IPS DF 6.9 (cell line): Measurements from ENCODE around the gene SYT15.
"Not testable (repeated sequence)": the region's sequence is repeated elsewhere in the genome, so short reads cannot be mapped to it uniquely, and the experiment has no call there.

Experiments
- DNase-seq: peaks from one replicate; pipeline ENCODE4 v3.0.0-alpha.2; 2013; ENCODE audit warnings: low read depth, low spot score
- H3K27ac ChIP-seq: one replicate; pipeline ENCODE4 v1.5.1; 2013; ENCODE audit warnings: low read length, control low read depth
- H3K27me3 ChIP-seq: 2 replicates; pipeline ENCODE4 v1.6.1; 2013; ENCODE audit warnings: mild to moderate bottlenecking, low read length; ENCODE audit not compliant: control insufficient read depth, insufficient read depth
- H3K36me3 ChIP-seq: 2 replicates; pipeline ENCODE4 v1.6.1; 2013; ENCODE audit warnings: low read length; ENCODE audit not compliant: control insufficient read depth, insufficient read depth
- H3K4me1 ChIP-seq: 2 replicates; pipeline ENCODE4 v1.6.1; 2013; ENCODE audit warnings: low read length; ENCODE audit not compliant: control insufficient read depth, insufficient read depth
- H3K4me3 ChIP-seq: 2 replicates; pipeline ENCODE4 v1.5.1; 2013; ENCODE audit warnings: mild to moderate bottlenecking, low read length
- H3K9me3 ChIP-seq: 2 replicates; pipeline ENCODE4 v1.6.1; 2013; ENCODE audit warnings: low read length, inconsistent platforms; ENCODE audit not compliant: control insufficient read depth, insufficient read depth
- WGBS: extraction: QIAGEN DNeasy Blood & Tissue Kit; methylation state at CpG from one replicate; pipeline ENCODE4 v1.1.7; 2013; ENCODE audit warnings: mixed read lengths, missing lambda C conversion rate; ENCODE audit not compliant: insufficient read length, insufficient coverage; 5-methylcytosine and 5-hydroxymethylcytosine counted together

Gene SYT15

GRCh38 chr10:46578474-46579178, at the start of gene SYT15:
SYT15 (plus strand) TSS chr10:46579128; CDS start chr10:46579169, 41 bp downstream.
- peak within 1 kb of the TSS; percentile 22; the same call in 1 of the 2 replicates for H3K4me3 ChIP-seq
- DNase-seq, H3K9me3 ChIP-seq, H3K36me3 ChIP-seq, H3K27ac ChIP-seq, H3K27me3 ChIP-seq, H3K4me1 ChIP-seq: not testable (repeated sequence)
- WGBS, result no CpG with 5 or more reads among the region's 68 CpGs

- H3K27ac ChIP-seq, H3K4me1 ChIP-seq, H3K27me3 ChIP-seq, H3K36me3 ChIP-seq, DNase-seq, H3K4me3 ChIP-seq, H3K9me3 ChIP-seq: not testable (repeated sequence)
- no CpG with 5 or more reads among the region's 7 CpGs for WGBS
These were observed 49.2 kb upstream of the SYT15 start for GRCh38 chr10:46529742-46530141.

- DNase-seq, result no peak
- WGBS, result no CpG with 5 or more reads among the region's 18 CpGs
- no peaks in the 10 kb centered on the region for H3K36me3 ChIP-seq
- H3K4me1 ChIP-seq, result no peaks in the 10 kb centered on the region
- no peak overlapping the region for H3K4me3 ChIP-seq
- no peaks in the 10 kb centered on the region for H3K27me3 ChIP-seq
- H3K27ac ChIP-seq, result no peak overlapping the region
- H3K9me3 ChIP-seq, result no peaks in the 10 kb centered on the region
These were observed 48.4 kb upstream of the SYT15 start for GRCh38 chr10:46530249-46531186.

- not testable (repeated sequence) for H3K27me3 ChIP-seq, H3K4me1 ChIP-seq, H3K9me3 ChIP-seq, DNase-seq, H3K4me3 ChIP-seq, H3K36me3 ChIP-seq, H3K27ac ChIP-seq
- no CpG with 5 or more reads among the region's 1 CpG for WGBS
These were observed 46.7 kb upstream of the SYT15 start for GRCh38 chr10:46532256-46532655.

- no peaks in the 10 kb centered on the region for H3K27me3 ChIP-seq
- H3K4me3 ChIP-seq, result no peak overlapping the region
- no CpG with 5 or more reads among the region's 6 CpGs for WGBS
- H3K27ac ChIP-seq, result no peak overlapping the region
- H3K4me1 ChIP-seq, result peaks cover 2% of the 10 kb centered on the region; the same call in 1 of the 2 replicates
- H3K36me3 ChIP-seq, result no peaks in the 10 kb centered on the region
- no peak for DNase-seq
- no peaks in the 10 kb centered on the region for H3K9me3 ChIP-seq
These were observed 44.0 kb upstream of the SYT15 start for GRCh38 chr10:46534828-46535524.

GRCh38 chr10:46536171-46536570, 42.8 kb upstream of the SYT15 start:
- H3K4me3 ChIP-seq, result no peak overlapping the region
- no peaks in the 10 kb centered on the region for H3K36me3 ChIP-seq
- H3K27ac ChIP-seq, result no peak overlapping the region
- DNase-seq, result no peak
- H3K27me3 ChIP-seq, result no peaks in the 10 kb centered on the region
- H3K4me1 ChIP-seq, result peaks cover 2% of the 10 kb centered on the region; the same call in 1 of the 2 replicates
- H3K9me3 ChIP-seq, result no peaks in the 10 kb centered on the region
- WGBS, result no CpG with 5 or more reads among the region's 6 CpGs

- peaks cover 2% of the 10 kb centered on the region; the same call in 1 of the 2 replicates for H3K4me1 ChIP-seq
- WGBS, result no CpG with 5 or more reads among the region's 5 CpGs
- no peaks in the 10 kb centered on the region for H3K27me3 ChIP-seq
- H3K36me3 ChIP-seq, result no peaks in the 10 kb centered on the region
- no peak overlapping the region for H3K27ac ChIP-seq
- no peak for DNase-seq
- no peak overlapping the region for H3K4me3 ChIP-seq
- H3K9me3 ChIP-seq, result no peaks in the 10 kb centered on the region
These were observed 42.1 kb upstream of the SYT15 start for GRCh38 chr10:46536781-46537180.

GRCh38 chr10:46537309-46537708, 41.6 kb upstream of the SYT15 start:
- WGBS, result no CpG with 5 or more reads among the region's 5 CpGs

GRCh38 chr10:46538155-46538554, 40.8 kb upstream of the SYT15 start:
- Histone ChIP-seq H3K27me3 (no peaks in the 10 kb centered on the region), H3K4me3 (no peak overlapping the region), H3K9me3 (no peaks in the 10 kb centered on the region), H3K27ac (no peak overlapping the region), H3K36me3 (no peaks in the 10 kb centered on the region), H3K4me1 (peaks cover 4% of the 10 kb centered on the region; the same call in 1 of the 2 replicates)
- no peak for DNase-seq
- no CpG with 5 or more reads among the region's 5 CpGs for WGBS

More at GRCh38 chr10:46537309-46537708, 41.6 kb upstream of the SYT15 start:
- H3K4me1 ChIP-seq, result peaks cover 4% of the 10 kb centered on the region; the same call in 1 of the 2 replicates
- H3K36me3 ChIP-seq, result no peaks in the 10 kb centered on the region
- H3K27me3 ChIP-seq, result no peaks in the 10 kb centered on the region
- DNase-seq, result no peak
- no peak overlapping the region for H3K27ac ChIP-seq
- no peaks in the 10 kb centered on the region for H3K9me3 ChIP-seq
- no peak overlapping the region for H3K4me3 ChIP-seq
